ENCODE results near the gene SETMAR. TPM values are rescaled to one million over a fixed set of nuclear protein-coding genes. Genes with fewer than 3 reads are reported as not detected.
"Not testable (repeated sequence)": the region's sequence is repeated elsewhere in the genome, so short reads cannot be mapped to it uniquely, and the experiment has no call there.

SETMAR gene
- total and polyA plus RNA-seq, 12 donors: 11.5 to 53.7 (median 22.7) TPM

DNA sequence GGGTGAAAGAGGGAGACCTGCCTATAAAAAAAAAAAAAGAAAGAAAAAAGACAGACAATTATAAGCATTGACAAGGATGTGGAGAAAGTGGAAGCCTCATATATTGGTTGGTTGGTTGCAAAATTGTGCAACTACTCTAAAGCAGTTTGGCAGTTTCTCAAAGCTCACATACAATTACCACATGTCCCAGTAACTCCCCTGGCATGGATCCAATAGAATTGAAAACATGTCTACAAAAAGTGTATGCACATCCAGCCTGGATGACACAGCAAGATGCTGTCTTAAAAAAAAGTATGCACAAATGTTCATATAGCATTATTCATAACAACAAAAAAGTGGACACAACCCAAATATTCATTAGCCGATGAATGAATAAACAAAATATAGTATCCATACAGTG lies 19.5 kb downstream of the SETMAR start:
- WGBS, 4 donors: 88 to 98% (median 91%) methylated on average over 1 of the region's 1 CpG

DNA sequence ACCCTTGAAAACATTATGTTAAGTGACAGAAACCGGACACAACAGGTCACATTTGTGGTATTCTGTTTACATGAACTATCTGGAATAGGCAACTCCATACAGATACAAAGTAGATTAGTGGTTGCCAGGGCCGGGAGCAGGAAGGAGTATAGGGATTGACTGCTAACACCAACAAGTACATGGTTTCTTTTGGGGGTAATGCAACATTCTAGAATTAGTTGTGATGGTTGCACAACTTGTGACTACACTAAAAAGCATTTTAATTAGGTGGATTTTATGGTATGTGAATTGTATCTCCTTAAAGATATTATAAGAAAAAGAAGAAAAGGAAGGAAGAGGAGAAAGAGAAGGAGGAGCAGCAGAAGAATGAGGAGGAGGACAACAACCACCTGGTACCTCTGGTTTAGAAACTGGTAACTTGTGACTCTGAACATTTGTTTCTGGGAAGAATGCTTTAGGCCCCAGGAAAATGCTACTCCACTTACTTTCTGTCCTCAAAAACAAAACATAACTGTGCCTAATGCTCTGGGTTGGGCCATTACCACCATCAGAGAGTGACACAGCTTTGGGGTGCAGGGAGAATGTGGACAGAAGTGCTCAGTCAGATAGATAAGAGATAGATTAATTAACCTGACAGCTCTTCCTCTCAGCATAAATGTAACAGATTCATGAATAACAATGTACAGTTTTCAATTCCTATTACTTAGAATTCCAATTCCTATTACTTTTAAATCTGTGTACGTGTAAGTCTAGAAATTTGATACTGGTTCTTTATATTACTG lies 20.3 kb downstream of the SETMAR start:
- Histone ChIP-seq H3K9me3 (replicated peaks in 1 of 3) (peaks cover 0 to 5% (median 0%) of the 10 kb centered on the region in 3 donors), H3K4me3 (no peak overlapping the region), H3K27me3 (no peaks in the 10 kb centered on the region), H3K36me3 (replicated peaks in 1 of 2) (no peaks in the 10 kb centered on the region), H3K4me1 (replicated peaks in 1 of 2) (peaks cover 10 to 11% of the 10 kb centered on the region in 2 donors), H3K27ac (no peak overlapping the region)
- no peak for DNase-seq
- 90 to 94% (median 93%) methylated on average over 3 of the region's 3 CpGs for WGBS, 4 donors
- TF ChIP-seq, protein P1, sequence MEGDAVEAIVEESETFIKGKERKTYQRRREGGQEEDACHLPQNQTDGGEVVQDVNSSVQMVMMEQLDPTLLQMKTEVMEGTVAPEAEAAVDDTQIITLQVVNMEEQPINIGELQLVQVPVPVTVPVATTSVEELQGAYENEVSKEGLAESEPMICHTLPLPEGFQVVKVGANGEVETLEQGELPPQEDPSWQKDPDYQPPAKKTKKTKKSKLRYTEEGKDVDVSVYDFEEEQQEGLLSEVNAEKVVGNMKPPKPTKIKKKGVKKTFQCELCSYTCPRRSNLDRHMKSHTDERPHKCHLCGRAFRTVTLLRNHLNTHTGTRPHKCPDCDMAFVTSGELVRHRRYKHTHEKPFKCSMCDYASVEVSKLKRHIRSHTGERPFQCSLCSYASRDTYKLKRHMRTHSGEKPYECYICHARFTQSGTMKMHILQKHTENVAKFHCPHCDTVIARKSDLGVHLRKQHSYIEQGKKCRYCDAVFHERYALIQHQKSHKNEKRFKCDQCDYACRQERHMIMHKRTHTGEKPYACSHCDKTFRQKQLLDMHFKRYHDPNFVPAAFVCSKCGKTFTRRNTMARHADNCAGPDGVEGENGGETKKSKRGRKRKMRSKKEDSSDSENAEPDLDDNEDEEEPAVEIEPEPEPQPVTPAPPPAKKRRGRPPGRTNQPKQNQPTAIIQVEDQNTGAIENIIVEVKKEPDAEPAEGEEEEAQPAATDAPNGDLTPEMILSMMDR (IDR thresholded peaks at IDR 0.05): no peak
- no peak for TF ChIP-seq POLR2A (IDR thresholded peaks at IDR 0.05)
- intact Hi-C loops (cut with DNase I): no loop called here

More for the DNA sequence above, 19.5 kb downstream of the SETMAR start:
- TF ChIP-seq POLR2A (IDR thresholded peaks at IDR 0.05): no peak
- TF ChIP-seq, protein P1 (IDR thresholded peaks at IDR 0.05): no peak
- no peaks in the 10 kb centered on the region for H3K36me3 ChIP-seq (replicated peaks in 1 of 2)
- no peak for DNase-seq
- peaks cover 10 to 11% of the 10 kb centered on the region in 2 donors for H3K4me1 ChIP-seq (replicated peaks in 1 of 2)
- no peaks in the 10 kb centered on the region for H3K27me3 ChIP-seq
- intact Hi-C loops (cut with DNase I): no loop called here
- no peak overlapping the region for H3K27ac ChIP-seq
- H3K9me3 ChIP-seq (replicated peaks in 1 of 3): peaks cover 0 to 5% (median 0%) of the 10 kb centered on the region in 3 donors
- no peak overlapping the region for H3K4me3 ChIP-seq

DNA sequence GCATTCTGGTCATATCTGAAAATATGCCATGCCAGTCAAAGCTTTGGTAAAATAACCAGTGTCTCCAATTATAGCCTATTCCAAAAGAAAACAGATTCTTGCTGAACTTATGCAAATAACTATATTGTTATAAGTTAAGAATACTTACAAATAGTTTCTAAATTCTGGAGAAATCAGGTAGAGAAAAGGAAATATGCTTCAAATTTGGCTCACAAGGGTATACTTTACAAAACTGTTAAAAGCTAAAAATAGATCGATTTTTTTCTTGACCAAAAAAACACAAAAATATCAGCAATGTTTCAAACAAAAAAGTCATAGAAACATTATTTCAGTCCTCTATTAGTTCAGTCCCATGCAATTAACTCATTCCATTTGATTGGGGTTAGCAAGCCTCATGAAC lies 23.7 kb downstream of the SETMAR start:
- no peak for DNase-seq
- no peak for TF ChIP-seq POLR2A (IDR thresholded peaks at IDR 0.05)
- TF ChIP-seq, protein P1 (IDR thresholded peaks at IDR 0.05): no peak
- H3K4me3 ChIP-seq: no peak overlapping the region
- H3K36me3 ChIP-seq (replicated peaks in 1 of 2): no peaks in the 10 kb centered on the region
- peaks cover 0 to 5% of the 10 kb centered on the region in 2 donors for H3K4me1 ChIP-seq (replicated peaks in 1 of 2)
- peaks cover 0 to 5% (median 0%) of the 10 kb centered on the region in 3 donors for H3K9me3 ChIP-seq (replicated peaks in 1 of 3)
- intact Hi-C loops (cut with DNase I): no loop called here
- WGBS, 4 donors: 90 to 94% (median 91%) methylated on average over 1 of the region's 1 CpG
- no peaks in the 10 kb centered on the region for H3K27me3 ChIP-seq
- no peak overlapping the region for H3K27ac ChIP-seq

DNA sequence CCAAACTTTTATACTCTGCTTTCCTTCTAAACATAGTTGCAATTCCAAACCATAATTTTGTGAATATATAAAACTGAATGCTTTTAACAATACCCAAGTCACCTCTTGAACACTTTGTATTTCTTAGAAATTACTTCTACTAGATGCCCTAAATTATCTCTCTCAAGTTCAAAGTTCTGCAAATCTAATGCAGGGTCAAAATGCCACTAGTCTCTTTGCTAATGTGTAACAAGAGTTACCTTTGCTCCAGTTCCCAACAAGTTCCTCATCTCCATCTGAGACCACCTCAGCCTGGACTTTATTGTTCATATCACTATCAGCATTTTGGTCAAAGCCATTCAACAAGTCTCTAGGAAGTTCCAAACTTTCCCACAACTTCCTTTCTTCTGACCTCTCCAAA lies 26.6 kb downstream of the SETMAR start:
- H3K4me3 ChIP-seq; DNase-seq; H3K4me1 ChIP-seq (replicated peaks in 1 of 2); H3K27me3 ChIP-seq; intact Hi-C loops (cut with DNase I); H3K27ac ChIP-seq; H3K36me3 ChIP-seq (replicated peaks in 1 of 2); H3K9me3 ChIP-seq (replicated peaks in 1 of 3): not testable (repeated sequence)

DNA sequence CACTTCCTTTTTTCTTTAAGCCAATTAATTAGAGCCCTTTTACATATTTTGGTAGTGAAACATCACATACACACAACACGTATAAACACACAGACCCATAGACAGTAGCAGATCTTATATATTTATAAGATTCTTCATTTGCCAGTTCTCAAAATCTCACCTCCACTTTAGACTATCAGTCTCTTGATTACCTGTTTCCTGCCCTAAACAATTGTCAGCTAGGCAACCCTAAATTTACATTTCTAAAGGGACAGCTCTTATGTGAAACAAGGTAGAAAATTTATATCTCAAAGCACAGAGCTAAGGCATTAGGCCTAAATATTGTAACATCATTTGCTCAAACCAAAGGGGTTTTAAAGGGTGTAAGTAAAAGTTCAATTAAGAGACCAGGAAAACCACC lies 28.9 kb downstream of the SETMAR start:
- Histone ChIP-seq H3K27me3 (no peaks in the 10 kb centered on the region), H3K36me3 (replicated peaks in 1 of 2) (no peaks in the 10 kb centered on the region), H3K9me3 (replicated peaks in 1 of 3) (peaks cover 0 to 3% (median 0%) of the 10 kb centered on the region in 3 donors), H3K4me1 (replicated peaks in 1 of 2) (no peaks in the 10 kb centered on the region), H3K27ac (no peak overlapping the region), H3K4me3 (no peak overlapping the region)
- WGBS, 4 donors: 93 to 94% (median 94%) methylated on average over 1 of the region's 1 CpG
- DNase-seq: no peak
- no peak for TF ChIP-seq POLR2A (IDR thresholded peaks at IDR 0.05)
- intact Hi-C loops (cut with DNase I): no loop called here
